Thymus (tissue), 11 donors: ENCODE measurements around the gene TFCP2L1. TPM values are rescaled to one million over a fixed set of nuclear protein-coding genes. Genes with fewer than 3 reads are reported as not detected.
"Not testable (repeated sequence)": the region's sequence is repeated elsewhere in the genome, so short reads cannot be mapped to it uniquely, and the experiment has no call there.

ENCODE experiments used
- DNase-seq, 9 donors: peaks; one replicate each; pipeline ENCODE4 v3.0.0-alpha.2; 2013; ENCODE audit warnings: low spot score in 9 of 9, low read depth in 6 of 9, missing footprints in 1 of 9
- H3K27ac ChIP-seq, 2 donors: one replicate each; pipeline ENCODE4 v1.5.1; 2013; ENCODE audit warnings: control low read depth in 1 of 2, low read depth in 1 of 2, low read length in 1 of 2, mild to moderate bottlenecking in 1 of 2, moderate library complexity in 1 of 2
- H3K27me3 ChIP-seq, 2 donors: one replicate each; pipeline ENCODE4 v1.5.1; 2013; ENCODE audit warnings: low read length in 1 of 2; ENCODE audit not compliant: control insufficient read depth in 2 of 2, insufficient read depth in 1 of 2
- H3K36me3 ChIP-seq, 2 donors: one replicate each; pipeline ENCODE4 v1.5.1; 2013; ENCODE audit warnings: low read length in 1 of 2, mild to moderate bottlenecking in 1 of 2, moderate library complexity in 1 of 2; ENCODE audit not compliant: control insufficient read depth in 2 of 2, insufficient read depth in 2 of 2
- H3K4me1 ChIP-seq, 2 donors: one replicate each; pipeline ENCODE4 v1.5.1; 2013; ENCODE audit warnings: low read length in 2 of 2; ENCODE audit not compliant: control insufficient read depth in 2 of 2, insufficient read depth in 2 of 2
- H3K4me3 ChIP-seq, 2 donors: one replicate each; pipeline ENCODE4 v1.5.1; 2013; ENCODE audit warnings: low read length in 2 of 2, control low read depth in 1 of 2, mild to moderate bottlenecking in 1 of 2
- H3K9me3 ChIP-seq, 2 donors: one replicate each; pipeline ENCODE4 v1.5.1; 2013; ENCODE audit warnings: low read length in 1 of 2, mild to moderate bottlenecking in 1 of 2; ENCODE audit not compliant: control insufficient read depth in 2 of 2, insufficient read depth in 1 of 2
- WGBS: extraction: QIAGEN DNeasy Blood & Tissue Kit; methylation state at CpG from one replicate; pipeline ENCODE4 v1.1.7; 2013; 5-methylcytosine and 5-hydroxymethylcytosine counted together
- polyA plus RNA-seq: library from polyadenylated mRNA; stranded (reverse); fragments of 200-250 nt; gene quantifications from one replicate; pipeline ENCODE4 v1.2.3, GENCODE V29; 2013
- total RNA-seq: library from RNA; stranded (reverse); fragments of 120-200 nt; gene quantifications from one replicate; pipeline ENCODE4 v1.2.4, GENCODE V29; 2013
- donor health status: healthy.

The TFCP2L1 gene
- total and polyA plus RNA-seq, 2 donors: 0.80 to 1.6 TPM

DNA sequence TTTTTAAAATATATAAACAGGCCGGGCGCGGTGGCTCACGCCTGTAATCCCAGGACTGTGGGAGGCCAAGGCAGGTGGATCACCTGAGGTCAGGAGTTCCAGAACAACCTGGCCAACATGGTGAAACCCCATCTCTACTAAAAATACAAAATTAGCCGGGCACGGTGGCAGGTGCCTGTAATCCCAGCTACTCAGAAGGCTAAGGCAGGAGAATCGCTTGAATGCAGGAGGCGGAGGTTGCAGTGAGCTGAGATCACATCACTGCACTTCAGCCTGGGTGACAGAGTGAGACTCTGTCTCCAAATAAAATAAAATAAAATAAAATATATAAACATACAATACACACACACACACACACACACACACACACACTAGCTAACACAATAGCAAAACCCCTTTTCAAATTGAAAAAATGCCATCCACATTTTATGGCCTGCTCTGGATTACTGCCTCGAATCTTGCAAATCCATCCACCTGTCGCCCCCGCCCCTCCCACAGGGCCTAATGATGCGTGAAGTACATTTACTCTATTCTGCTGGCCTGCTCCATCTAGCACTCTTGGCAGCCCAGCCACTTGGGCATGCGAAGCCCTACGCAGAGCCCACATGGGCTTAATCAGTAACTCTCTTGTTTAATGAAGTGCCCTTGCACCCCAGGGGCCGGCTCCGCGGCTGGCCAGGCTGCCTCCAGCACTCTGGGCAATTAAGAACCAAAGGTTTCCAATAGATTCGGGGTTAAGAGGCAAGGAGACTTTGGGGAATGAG is 57.4 kb downstream of the TFCP2L1 start:
- 95% methylated on average over 18 of the region's 18 CpGs for WGBS

DNA sequence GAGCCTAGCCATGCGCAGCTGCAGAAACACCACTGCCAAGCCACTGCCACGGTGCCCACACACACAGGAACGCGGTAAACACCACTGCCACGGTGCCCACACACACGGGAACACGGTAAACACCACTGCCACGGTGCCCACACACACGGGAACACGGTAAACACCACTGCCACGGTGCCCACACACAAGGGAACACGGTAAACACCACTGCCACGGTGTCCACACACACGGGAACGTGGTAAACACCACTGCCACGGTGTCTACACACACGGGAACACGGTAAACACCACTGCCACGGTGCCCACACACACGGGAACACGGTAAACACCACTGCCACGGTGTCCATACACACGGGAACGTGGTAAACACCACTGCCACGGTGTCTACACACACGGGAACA is 59.3 kb downstream of the TFCP2L1 start:
- WGBS: 96% methylated on average over 26 of the region's 26 CpGs
- not testable (repeated sequence) for H3K9me3 ChIP-seq, H3K27ac ChIP-seq, H3K36me3 ChIP-seq, DNase-seq, H3K27me3 ChIP-seq, H3K4me1 ChIP-seq, H3K4me3 ChIP-seq

More for the DNA sequence above, 57.4 kb downstream of the TFCP2L1 start:
- H3K4me1 ChIP-seq, H3K36me3 ChIP-seq, H3K27me3 ChIP-seq, H3K9me3 ChIP-seq, H3K4me3 ChIP-seq, DNase-seq, H3K27ac ChIP-seq: not testable (repeated sequence)

- Histone ChIP-seq H3K9me3 (peaks cover 0 to 5% of the 10 kb centered on the region in 2 donors), H3K4me3 (no peak overlapping the region), H3K4me1 (no peaks in the 10 kb centered on the region), H3K36me3 (no peaks in the 10 kb centered on the region), H3K27me3 (no peaks in the 10 kb centered on the region), H3K27ac (no peak overlapping the region)
- DNase-seq: no peak
- WGBS: 90% methylated on average over 1 of the region's 1 CpG
These were observed 64.0 kb downstream of the TFCP2L1 start for GRCh38 chr2:121220995-121221394.

- Histone ChIP-seq H3K4me3 (no peak overlapping the region), H3K27me3 (no peaks in the 10 kb centered on the region), H3K36me3 (no peaks in the 10 kb centered on the region), H3K4me1 (no peaks in the 10 kb centered on the region), H3K27ac (no peak overlapping the region), H3K9me3 (no peaks in the 10 kb centered on the region)
- no peak for DNase-seq
- 98% methylated on average over 5 of the region's 5 CpGs for WGBS
These were observed 65.1 kb downstream of the TFCP2L1 start for GRCh38 chr2:121219866-121220265.

DNA sequence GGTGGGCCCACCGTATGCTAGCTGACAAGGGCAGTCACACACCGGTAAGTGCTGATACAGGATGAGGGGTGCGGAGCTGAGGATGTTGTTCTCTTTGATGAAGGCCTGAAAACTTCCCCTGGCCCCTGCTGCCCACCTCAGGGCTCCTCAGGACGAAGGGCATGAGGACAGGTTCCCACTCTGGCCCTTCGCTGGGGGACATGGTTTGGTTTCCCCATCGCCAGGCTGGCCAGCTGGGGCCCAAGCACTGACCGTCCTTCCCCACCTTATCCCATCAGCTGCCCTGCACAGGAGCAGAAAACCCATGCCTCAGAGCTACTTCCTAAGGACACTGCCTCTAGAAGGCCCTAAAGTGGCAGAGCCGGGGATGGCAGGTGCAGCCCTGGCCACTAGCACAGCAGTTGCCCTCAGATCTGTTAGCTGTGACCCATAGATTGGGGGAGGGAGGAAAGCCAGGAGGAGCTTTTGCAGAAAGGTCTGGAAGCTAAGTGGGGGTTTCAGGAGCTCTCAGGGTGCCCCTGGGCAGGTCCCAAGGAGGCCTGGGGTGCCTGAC is 66.5 kb downstream of the TFCP2L1 start:
- 89% methylated on average over 8 of the region's 8 CpGs for WGBS
- H3K4me1 ChIP-seq: no peaks in the 10 kb centered on the region
- no peaks in the 10 kb centered on the region for H3K36me3 ChIP-seq
- no peak overlapping the region for H3K27ac ChIP-seq
- no peaks in the 10 kb centered on the region for H3K9me3 ChIP-seq
- no peak overlapping the region for H3K4me3 ChIP-seq
- no peak for DNase-seq
- H3K27me3 ChIP-seq: no peaks in the 10 kb centered on the region

DNA sequence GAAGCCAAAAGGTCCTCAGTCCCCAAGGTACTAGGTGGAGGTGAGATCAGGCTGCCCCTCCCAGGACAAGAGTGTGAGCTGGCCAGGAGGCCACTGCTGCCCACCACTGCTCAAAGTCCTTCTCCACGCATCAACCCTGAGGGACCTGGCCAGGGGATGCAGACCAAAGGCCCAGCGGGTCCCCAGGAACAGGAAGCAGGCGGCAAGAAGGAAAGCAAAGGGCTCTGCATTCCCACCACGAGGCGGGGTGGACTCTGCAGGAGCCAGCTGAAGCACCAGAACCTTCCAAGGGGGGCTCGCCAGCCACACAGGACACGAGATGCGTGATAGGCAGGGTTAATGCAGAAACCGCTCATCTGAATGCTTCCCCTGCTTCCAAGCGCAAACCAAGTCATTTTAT is 67.4 kb downstream of the TFCP2L1 start:
- WGBS: 90% methylated on average over 10 of the region's 10 CpGs
- no peak for DNase-seq
- H3K9me3 ChIP-seq: no peaks in the 10 kb centered on the region
- H3K27me3 ChIP-seq: no peaks in the 10 kb centered on the region
- no peak overlapping the region for H3K27ac ChIP-seq
- H3K4me3 ChIP-seq: no peak overlapping the region
- H3K4me1 ChIP-seq: no peaks in the 10 kb centered on the region
- H3K36me3 ChIP-seq: no peaks in the 10 kb centered on the region

DNA sequence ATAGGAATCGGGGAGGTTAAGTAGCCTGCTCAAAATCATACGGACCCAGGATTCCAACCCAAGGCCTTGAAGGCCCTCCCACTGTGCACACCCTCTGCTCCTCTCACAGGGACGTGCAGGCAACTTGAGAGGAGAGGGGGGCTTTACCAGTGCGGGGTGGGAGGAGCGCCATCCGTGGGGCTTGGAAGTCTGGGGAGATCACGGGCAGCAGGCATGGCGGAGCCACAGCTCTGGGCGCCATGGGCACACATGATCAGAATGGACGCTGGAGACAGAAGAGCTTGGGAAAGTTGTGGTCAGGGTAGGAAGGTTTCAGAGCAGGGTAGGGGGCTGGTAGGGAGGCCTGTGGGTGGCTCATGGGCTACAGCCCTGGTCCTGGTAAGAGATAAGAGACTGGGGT is 70.7 kb downstream of the TFCP2L1 start:
- no peaks in the 10 kb centered on the region for H3K36me3 ChIP-seq
- 97% methylated on average over 10 of the region's 10 CpGs for WGBS
- H3K9me3 ChIP-seq: no peaks in the 10 kb centered on the region
- H3K27ac ChIP-seq: no peak overlapping the region
- no peaks in the 10 kb centered on the region for H3K27me3 ChIP-seq
- no peak for DNase-seq
- H3K4me3 ChIP-seq: no peak overlapping the region
- H3K4me1 ChIP-seq: no peaks in the 10 kb centered on the region

DNA sequence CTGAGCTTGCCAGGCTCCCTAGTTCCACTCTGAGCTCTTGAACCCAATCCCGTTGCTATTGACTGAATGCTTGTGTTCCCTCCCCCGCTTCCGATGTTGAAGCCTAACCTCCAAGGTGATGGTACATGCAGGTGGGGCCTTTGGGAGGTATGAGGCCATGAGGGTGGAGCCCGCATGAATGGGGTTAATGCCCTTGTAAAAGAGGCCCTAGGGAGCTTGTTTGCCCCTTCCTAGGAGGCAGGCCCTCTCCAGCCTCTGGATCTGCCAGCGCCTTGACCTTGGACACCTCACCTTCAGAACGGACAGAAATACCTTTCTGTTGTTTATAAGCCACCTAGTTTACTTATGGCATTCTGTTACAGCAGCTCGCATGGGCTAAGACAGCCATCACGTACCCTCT is 71.6 kb downstream of the TFCP2L1 start:
- no peak overlapping the region for H3K4me3 ChIP-seq
- WGBS: 96% methylated on average over 8 of the region's 8 CpGs

GRCh38 chr2:121212661-121213325 is 72.2 kb downstream of the TFCP2L1 start:
- H3K4me3 ChIP-seq: no peak overlapping the region
- H3K36me3 ChIP-seq: no peaks in the 10 kb centered on the region
- H3K27me3 ChIP-seq: no peaks in the 10 kb centered on the region
- DNase-seq: no peak
- 95% methylated on average over 33 of the region's 33 CpGs for WGBS
- H3K9me3 ChIP-seq: no peaks in the 10 kb centered on the region
- no peak overlapping the region for H3K27ac ChIP-seq
- H3K4me1 ChIP-seq: no peaks in the 10 kb centered on the region

More for the DNA sequence above, 71.6 kb downstream of the TFCP2L1 start:
- Histone ChIP-seq H3K9me3 (no peaks in the 10 kb centered on the region), H3K27me3 (no peaks in the 10 kb centered on the region), H3K27ac (no peak overlapping the region), H3K36me3 (no peaks in the 10 kb centered on the region), H3K4me1 (no peaks in the 10 kb centered on the region)
- no peak for DNase-seq
